Measurements from ENCODE around the gene TCP1.

Gene TCP1

GRCh38 chr6:159730332-159730676 is 59.1 kb downstream of the TCP1 start:
- DNase-seq, result no peak

GRCh38 chr6:159729598-159730331 is 59.6 kb downstream of the TCP1 start:
- no peak for DNase-seq

GRCh38 chr6:159728531-159728964 is 60.9 kb downstream of the TCP1 start:
- DNase-seq, result no peak
